SK-N-MC (cell line): Measurements from ENCODE around the gene DSE.
A peak's percentile ranks its signal among the peaks of the same experiment; 100 is the strongest.

ENCODE experiments used
- DNase-seq: peaks from one replicate; pipeline ENCODE4 v3.0.0-alpha.2; 2011; ENCODE audit warnings: low read depth, low spot score
- H3K27ac ChIP-seq: fragments of 200-600 bp; sonication (generic); 2 replicates; pipeline ENCODE4 v1.5.1; 2016; ENCODE audit warnings: mixed run types
- H3K36me3 ChIP-seq: fragments of 200-600 bp; sonication (generic); 2 replicates; pipeline ENCODE4 v1.6.1; 2017; ENCODE audit warnings: antibody characterized with exemption, low read length, mixed read lengths; ENCODE audit not compliant: insufficient read depth
- H3K4me3 ChIP-seq: fragments of 200-600 bp; sonication (generic); 2 replicates; pipeline ENCODE4 v1.5.1; 2016
- H3K9ac ChIP-seq: fragments of 200-600 bp; sonication (generic); 2 replicates; pipeline ENCODE4 v1.8.0; 2017; ENCODE audit warnings: mixed run types, mixed read lengths; ENCODE audit not compliant: insufficient read length
- H3K9me3 ChIP-seq: fragments of 200-600 bp; sonication (generic); 2 replicates; pipeline ENCODE4 v1.6.1; 2017; ENCODE audit warnings: low read depth, mild to moderate bottlenecking, antibody characterized with exemption, low read length, moderate library complexity, mixed read lengths
- EZH2 ChIP-seq: fragments of 200-600 bp; sonication (generic); IDR thresholded peaks from one replicate; pipeline ENCODE4 v1.6.1; 2017; ENCODE audit warnings: antibody characterized with exemption
- FOXP2 ChIP-seq: optimal IDR thresholded peaks from 2 replicates; pipeline ENCODE3; 2011; ENCODE audit warnings: mild to moderate bottlenecking, moderate library complexity; ENCODE audit not compliant: insufficient read depth; ENCODE audit errors: extremely low read length, control extremely low read depth
- POLR2AphosphoS5 ChIP-seq: IDR thresholded peaks from 2 replicates; pipeline ENCODE4 v1.6.1; 2012; ENCODE audit warnings: mild to moderate bottlenecking, low read depth, low read length, borderline replicate concordance

Gene DSE

DNA sequence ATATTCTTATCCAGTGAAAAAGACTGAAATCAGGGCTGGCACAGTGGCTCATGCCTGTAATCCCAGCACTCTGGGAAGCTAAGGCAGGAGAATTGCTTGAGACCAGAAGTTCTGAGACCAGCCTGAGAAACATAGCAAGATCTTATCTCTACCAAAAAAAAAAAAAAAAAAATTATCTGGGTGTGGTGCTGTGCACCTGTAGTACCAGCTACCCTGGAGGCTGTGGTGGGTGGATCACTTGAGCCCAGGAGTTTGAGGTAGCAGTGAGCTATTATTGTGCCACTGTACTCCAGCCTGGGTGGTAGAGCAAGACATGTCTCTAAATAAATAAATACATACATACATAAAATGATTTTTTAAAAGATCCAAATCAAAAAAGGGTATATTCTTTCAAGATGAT is 96.8 kb downstream of the DSE start:
- H3K4me3 ChIP-seq = no peak overlapping the region
- H3K36me3 ChIP-seq = no peaks in the 10 kb centered on the region
- no peak overlapping the region for H3K9ac ChIP-seq
- no peak overlapping the region for H3K27ac ChIP-seq
- DNase-seq = no peak
- no peak for TF ChIP-seq EZH2
- no peak for TF ChIP-seq POLR2AphosphoS5
- no peak for TF ChIP-seq FOXP2
- H3K9me3 ChIP-seq = no peaks in the 10 kb centered on the region

GRCh38 chr6:116468293-116468692 is 97.5 kb downstream of the DSE start:
- Histone ChIP-seq H3K4me3 (no peak overlapping the region), H3K9ac (no peak overlapping the region), H3K9me3 (no peaks in the 10 kb centered on the region), H3K36me3 (no peaks in the 10 kb centered on the region), H3K27ac (no peak overlapping the region)
- TF ChIP-seq POLR2AphosphoS5 (no peak), FOXP2 (no peak), EZH2 (no peak)
- no peak for DNase-seq

DNA sequence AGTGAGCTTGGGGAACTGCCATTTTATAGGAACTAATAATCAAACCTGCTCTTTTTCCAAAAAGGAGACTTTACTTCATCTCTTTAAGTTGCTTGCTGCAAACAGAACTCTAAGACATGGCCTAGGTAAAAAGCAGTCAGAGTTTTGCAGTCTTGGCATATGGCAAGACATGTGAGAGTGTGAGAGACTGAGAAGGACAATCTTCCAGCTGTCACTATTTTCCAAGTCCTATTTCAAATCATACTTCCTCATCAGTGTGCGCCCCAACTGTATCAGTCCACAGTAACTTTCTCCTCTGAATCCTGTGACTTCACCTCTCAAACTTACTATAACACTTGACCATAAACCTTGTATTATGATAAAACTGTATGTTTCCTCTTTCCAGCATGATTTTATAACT is 100.8 kb downstream of the DSE start:
- H3K36me3 ChIP-seq = no peaks in the 10 kb centered on the region
- H3K4me3 ChIP-seq = no peak overlapping the region
- no peak for DNase-seq
- H3K9me3 ChIP-seq = no peaks in the 10 kb centered on the region
- H3K9ac ChIP-seq = no peak overlapping the region
- no peak for TF ChIP-seq EZH2
- TF ChIP-seq POLR2AphosphoS5 = no peak
- no peak for TF ChIP-seq FOXP2
- no peak overlapping the region for H3K27ac ChIP-seq

DNA sequence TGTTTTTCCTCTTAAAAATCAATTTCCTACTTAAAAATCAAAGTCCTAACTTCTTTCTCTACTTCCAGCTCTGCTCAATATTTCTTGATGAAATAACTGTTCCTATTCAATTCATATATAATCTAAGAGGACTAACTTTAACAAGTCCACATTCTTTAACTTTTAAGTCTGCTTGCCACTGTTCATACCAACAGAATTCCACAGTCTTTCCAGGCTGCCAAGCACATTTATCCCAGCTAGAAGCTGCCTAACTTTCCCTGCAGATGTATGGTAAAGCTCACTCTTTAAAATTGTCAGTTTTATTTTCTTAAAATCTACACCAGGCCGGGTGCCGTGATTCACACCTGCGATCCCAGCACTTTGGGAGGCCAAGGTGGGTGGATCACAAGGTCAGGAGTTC is 102.0 kb downstream of the DSE start:
- TF ChIP-seq POLR2AphosphoS5 (no peak), FOXP2 (no peak), EZH2 (no peak)

DNA sequence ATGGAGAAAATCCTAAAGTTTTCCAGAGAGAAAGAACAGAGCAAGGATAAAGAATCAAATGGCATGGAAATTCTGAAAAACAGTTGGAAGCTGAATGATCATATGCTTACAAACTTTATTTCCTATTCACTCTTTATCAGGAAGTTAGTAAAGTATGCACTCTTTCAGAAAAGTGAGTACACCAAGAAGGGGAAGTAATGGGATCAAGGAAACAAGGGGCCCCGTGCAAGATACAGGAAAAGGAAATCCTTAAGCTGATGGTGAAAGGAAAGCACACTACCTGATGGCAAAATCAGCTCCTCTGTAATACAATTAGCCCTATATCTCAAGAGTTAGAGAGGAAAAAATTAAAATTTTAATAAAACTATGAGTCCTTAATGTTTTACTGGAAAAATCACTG is 104.4 kb downstream of the DSE start:
- no peak for DNase-seq
- no peak overlapping the region for H3K9ac ChIP-seq
- no peaks in the 10 kb centered on the region for H3K36me3 ChIP-seq
- H3K9me3 ChIP-seq = no peaks in the 10 kb centered on the region
- no peak overlapping the region for H3K27ac ChIP-seq
- TF ChIP-seq POLR2AphosphoS5 = no peak
- TF ChIP-seq EZH2 = no peak
- no peak for TF ChIP-seq FOXP2
- H3K4me3 ChIP-seq = 0 out of 2 replicates have a peak overlapping the region, but pooled peaks have one; percentile 15

More for the DNA sequence above, 102.0 kb downstream of the DSE start:
- Histone ChIP-seq H3K9me3 (no peaks in the 10 kb centered on the region), H3K9ac (no peak overlapping the region), H3K4me3 (no peak overlapping the region), H3K36me3 (no peaks in the 10 kb centered on the region), H3K27ac (no peak overlapping the region)
- no peak for DNase-seq

DNA sequence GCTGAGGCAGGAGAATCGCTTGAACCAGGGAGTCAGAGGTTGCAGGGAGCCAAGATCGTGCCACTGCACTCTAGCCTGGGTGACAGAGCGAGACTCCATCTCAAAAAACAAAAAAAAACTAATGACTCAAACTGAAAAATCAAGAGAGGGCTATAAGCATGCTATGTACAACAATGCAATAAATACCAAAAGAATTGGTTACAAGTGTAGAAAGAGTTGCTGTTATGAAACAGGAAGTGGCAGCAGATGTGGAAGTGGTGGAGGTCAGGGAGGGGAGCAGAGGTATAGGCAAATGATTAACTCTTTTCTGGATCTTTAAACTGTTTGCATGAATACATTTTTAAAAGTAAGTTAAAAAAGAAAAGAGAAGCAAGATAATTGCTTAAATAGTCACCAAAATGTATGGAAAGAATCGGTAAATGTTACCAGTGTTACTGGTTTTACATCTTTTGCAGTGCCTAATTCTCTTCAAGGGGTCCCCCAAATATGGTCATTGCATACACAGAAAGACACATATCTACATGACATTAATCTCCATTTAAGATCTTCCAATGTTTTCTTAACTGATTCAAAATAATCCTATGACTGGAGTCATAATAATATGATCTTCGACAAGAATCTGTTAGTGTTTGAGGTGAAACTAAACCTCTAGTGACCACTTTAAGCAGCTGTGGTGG is 105.4 kb downstream of the DSE start:
- Histone ChIP-seq H3K9ac (no peak overlapping the region), H3K27ac (no peak overlapping the region), H3K4me3 (no peak overlapping the region), H3K9me3 (no peaks in the 10 kb centered on the region), H3K36me3 (no peaks in the 10 kb centered on the region)
- TF ChIP-seq POLR2AphosphoS5 (no peak), EZH2 (no peak), FOXP2 (no peak)
- no peak for DNase-seq

- TF ChIP-seq FOXP2 (no peak), POLR2AphosphoS5 (no peak), EZH2 (no peak)
- Histone ChIP-seq H3K9ac (no peak overlapping the region), H3K4me3 (no peak overlapping the region), H3K9me3 (no peaks in the 10 kb centered on the region), H3K36me3 (no peaks in the 10 kb centered on the region), H3K27ac (no peak overlapping the region)
- no peak for DNase-seq
Observed at GRCh38 chr6:116482780-116483179, 112.0 kb downstream of the DSE start.

- DNase-seq = no peak
- no peaks in the 10 kb centered on the region for H3K9me3 ChIP-seq
- H3K36me3 ChIP-seq = no peaks in the 10 kb centered on the region
- TF ChIP-seq EZH2 = no peak
- no peak for TF ChIP-seq POLR2AphosphoS5
- TF ChIP-seq FOXP2 = no peak
- no peak overlapping the region for H3K4me3 ChIP-seq
- no peak overlapping the region for H3K9ac ChIP-seq
- H3K27ac ChIP-seq = no peak overlapping the region
Observed at GRCh38 chr6:116483616-116484015, 112.9 kb downstream of the DSE start.
